ENCODE data around the gene GTF2I.
"Not testable (repeated sequence)": the region's sequence is repeated elsewhere in the genome, so short reads cannot be mapped to it uniquely, and the experiment has no call there.

The GTF2I gene

DNA sequence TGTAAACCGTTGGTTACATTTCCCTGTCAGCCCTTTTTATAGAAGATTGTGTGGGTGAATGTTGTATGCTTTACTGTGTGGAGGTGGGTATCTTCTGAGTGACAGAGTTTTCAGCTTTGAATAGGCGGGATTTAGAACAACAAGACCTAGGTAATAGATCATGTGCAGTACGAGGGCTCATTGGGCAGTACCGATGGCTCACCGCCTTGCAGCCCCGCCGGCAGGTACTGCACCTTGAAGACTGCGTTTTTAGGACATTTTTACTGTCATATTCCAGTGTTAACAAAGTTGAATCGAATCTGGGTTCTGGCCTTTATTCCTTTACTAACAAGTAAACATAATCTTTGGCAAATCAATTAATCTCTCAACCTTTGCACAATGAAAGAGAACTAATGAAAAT is 60.4 kb downstream of the GTF2I start:
- DNase-seq = no peak

DNA sequence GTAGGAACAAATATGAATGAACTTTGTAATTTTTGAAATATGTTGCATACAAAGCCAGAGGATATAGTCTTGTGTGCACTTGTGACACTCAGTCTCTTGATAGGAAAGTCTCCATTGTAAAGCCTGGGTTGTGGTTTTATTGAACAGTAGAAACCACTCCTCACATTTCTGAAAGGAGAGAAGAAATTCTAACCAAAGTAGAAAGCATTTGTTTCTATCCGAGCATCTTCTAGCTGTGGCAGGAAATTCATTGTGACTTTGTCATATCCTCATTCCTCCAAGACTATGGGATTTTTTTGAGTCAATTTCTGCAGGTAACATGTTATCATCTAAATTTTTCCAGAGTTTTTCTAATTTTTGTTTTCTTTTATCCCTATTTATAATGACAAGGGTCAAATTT is 60.8 kb downstream of the GTF2I start:
- DNase-seq = no peak

GRCh38 chr7:74722153-74722552 is 64.6 kb downstream of the GTF2I start:
- DNase-seq = no peak

GRCh38 chr7:74725840-74726239 is 68.3 kb downstream of the GTF2I start:
- no peak for DNase-seq

GRCh38 chr7:74726309-74727101 is 69.0 kb downstream of the GTF2I start:
- no peak for DNase-seq

DNA sequence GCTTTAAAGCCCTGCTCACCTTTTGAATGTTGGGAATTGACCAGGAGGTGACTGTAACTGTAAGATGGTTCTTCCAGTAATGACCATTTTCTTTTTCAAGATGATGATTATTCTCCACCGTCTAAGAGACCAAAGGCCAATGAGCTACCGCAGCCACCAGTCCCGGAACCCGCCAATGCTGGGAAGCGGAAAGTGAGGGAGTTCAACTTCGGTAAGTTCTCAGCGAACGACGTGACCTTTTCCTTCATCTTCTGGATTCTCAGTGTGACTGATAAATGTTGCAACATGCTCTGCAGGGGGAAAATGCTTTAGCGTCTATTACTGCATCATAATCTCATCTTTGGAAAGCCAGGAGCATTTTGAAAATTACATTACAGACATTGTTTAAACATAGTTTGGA is 71.2 kb downstream of the GTF2I start:
- DNase-seq = not testable (repeated sequence)

DNA sequence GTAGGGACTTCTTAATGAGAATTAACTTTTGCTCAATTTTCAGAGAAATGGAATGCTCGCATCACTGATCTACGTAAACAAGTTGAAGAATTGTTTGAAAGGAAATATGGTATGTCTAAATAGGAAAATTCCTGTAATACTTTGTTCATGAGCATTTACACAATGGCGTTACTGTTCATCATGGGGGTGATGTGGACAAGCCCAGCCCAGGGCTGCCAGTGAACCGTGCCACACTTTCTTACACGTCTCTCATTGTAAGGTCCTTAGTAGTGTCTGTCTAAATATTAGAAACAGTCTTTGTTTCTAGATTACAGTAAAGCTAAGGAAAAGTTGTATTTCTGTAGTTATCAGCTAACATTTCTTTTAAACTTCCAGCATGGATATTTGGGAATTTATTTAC is 72.7 kb downstream of the GTF2I start:
- DNase-seq = not testable (repeated sequence)

- not testable (repeated sequence) for DNase-seq
These were observed 82.6 kb downstream of the GTF2I start for GRCh38 chr7:74739974-74740703.

DNA sequence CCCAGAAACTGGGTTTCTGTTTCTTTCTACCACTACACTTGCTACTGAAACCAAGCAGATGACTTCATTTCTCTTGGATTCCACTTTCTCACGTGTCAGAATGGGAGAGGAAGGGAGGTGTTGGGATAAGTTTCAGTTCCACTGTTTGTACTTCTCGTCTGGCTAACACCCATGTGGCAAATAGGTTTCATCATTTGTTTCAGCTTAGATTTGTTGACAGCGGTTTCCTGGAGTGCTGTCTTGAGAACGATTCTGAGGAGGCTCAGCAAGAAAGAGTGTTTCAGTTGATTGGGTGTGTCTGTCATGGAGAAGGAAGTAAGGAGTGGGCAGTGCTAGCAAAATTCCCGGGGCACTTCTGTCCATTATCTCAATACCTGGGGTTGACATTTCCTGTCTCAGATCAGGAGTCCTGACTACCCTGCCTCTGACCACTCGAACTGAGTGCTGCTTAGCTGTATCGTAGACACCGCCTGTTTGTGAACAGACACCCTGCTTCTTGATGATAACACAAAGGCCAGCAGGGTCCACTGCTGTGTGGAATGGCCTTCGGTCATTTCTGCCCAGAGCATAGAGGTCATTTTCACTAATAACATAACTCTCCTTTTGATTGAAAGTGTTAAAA is 86.5 kb downstream of the GTF2I start:
- not testable (repeated sequence) for DNase-seq

DNA sequence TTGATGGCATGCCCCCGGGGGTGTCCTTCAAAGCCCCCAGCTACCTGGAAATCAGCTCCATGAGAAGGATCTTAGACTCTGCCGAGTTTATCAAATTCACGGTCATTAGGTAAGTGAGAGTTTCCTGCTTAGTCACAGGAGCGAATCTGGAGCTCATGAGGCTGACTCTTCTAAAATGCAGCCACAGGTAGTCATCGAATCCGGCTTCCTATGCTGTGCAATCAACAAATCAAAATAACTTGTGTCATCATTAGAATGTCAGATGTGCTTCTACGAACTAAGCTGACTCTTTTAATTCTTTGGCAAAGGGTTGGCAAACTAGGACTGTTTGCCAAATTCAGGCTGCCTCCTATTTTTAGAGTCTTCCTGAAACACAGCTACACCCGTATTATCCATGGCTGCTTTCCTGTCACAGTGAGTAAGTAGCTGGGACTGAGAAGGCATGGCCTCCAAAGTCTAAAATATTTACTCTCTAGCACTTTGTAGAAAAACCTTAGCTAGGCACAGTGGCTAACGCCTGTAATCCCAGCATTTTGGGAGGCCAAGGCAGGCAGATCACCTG is 96.5 kb downstream of the GTF2I start:
- DNase-seq = not testable (repeated sequence)

DNA sequence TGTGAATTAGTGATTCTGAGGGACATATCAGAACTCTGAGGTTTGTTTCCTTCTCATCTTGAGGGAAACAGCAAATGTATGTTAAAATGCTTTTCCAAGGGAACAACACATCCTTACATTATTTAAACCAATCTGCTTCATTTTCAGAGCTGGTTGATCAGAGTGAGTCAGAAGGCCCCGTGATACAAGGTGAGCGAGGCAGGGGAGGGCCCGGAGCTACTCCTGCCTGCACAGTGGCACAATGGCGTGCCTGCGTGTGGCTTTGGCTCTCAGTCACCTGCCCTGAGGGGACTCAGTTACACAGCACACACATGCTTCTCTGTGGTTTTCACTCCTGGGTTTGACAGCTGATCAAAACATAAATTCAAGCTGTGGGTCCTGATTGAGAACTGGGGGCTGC is 99.2 kb downstream of the GTF2I start:
- not testable (repeated sequence) for DNase-seq

GRCh38 chr7:74758268-74758667 is 100.8 kb downstream of the GTF2I start:
- DNase-seq = not testable (repeated sequence)

DNA sequence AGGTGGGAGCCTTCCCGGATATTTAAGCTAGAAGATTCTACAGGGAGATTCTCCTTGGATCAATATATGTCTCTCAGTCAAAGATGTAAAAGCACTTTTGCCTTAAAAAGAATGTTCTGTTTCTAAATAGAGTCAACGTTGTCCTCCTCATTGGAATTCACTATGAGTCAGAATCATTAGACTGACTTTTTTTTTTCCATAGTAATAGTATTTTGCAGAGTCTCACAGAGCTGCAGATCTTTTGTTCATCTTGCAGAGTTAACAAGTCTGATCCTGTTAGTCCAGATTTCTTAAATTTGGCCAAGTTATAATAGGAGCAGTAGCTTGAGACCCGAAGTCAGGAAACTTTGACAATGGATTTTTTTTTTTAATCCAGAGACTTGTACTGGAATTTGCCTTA is 101.5 kb downstream of the GTF2I start:
- not testable (repeated sequence) for DNase-seq

- DNase-seq = not testable (repeated sequence)
These were observed 107.8 kb downstream of the GTF2I start for GRCh38 chr7:74765205-74765918.

- DNase-seq = not testable (repeated sequence)
These were observed 109.0 kb downstream of the GTF2I start for GRCh38 chr7:74766509-74766908.

GRCh38 chr7:74766991-74767390 is 109.5 kb downstream of the GTF2I start:
- peak; percentile 54 for DNase-seq

GRCh38 chr7:74770062-74770461 is 112.5 kb downstream of the GTF2I start:
- DNase-seq = peak; percentile 41

DNA sequence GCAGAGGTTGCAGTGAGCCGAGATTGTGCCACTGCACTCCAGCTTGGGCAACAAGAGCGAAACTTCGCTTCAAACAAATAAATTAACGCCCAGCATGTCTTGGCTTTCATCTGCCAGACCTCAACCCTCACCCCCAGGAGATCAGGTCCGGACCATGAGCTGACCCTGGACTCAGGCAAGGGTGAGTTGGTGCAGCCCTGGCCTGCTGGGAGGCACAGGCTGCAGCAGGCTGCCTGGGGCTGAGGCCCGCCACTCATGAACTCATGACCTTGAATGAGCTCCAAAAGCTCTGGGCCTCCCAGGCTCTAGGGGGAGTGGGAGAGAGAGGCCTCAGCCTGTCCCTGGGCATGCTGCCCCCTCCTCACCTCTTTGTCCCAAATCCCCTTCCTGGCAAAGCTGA is 114.6 kb downstream of the GTF2I start:
- not testable (repeated sequence) for DNase-seq

- not testable (repeated sequence) for DNase-seq
These were observed 116.5 kb downstream of the GTF2I start, which contains the start of gene NCF1 for GRCh38 chr7:74773760-74774750. Gene NCF1 (plus strand): TSS chr7:74774011. CDS start chr7:74774032, 21 bp downstream.

- DNase-seq = not testable (repeated sequence)
These were observed 117.6 kb downstream of the GTF2I start for GRCh38 chr7:74775111-74775510.

DNA sequence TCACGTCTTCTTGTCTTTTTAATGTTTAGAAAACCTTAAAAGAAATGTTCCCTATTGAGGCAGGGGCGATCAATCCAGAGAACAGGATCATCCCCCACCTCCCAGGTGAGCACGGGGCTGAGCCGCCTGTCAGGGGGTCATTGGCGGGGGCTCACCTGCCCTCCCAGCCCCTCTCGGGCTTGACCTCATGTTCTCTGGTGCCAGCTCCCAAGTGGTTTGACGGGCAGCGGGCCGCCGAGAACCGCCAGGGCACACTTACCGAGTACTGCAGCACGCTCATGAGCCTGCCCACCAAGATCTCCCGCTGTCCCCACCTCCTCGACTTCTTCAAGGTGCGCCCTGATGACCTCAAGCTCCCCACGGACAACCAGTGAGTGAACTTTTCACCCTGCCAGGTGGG is 121.5 kb downstream of the GTF2I start:
- DNase-seq = not testable (repeated sequence)

Data from activated CD8-positive, alpha-beta memory T cell treated with anti-CD3 and anti-CD28 coated beads for 24 hours (primary cell).